H1 (cell line): Measurements from ENCODE around the gene RNMT. TPM values are rescaled to one million over a fixed set of nuclear protein-coding genes. Genes with fewer than 3 reads are reported as not detected.

Experiments used
- CTCF ChIA-PET: fragments of 300-600 bp; sonication (Branson Sonifier 250); formaldehyde crosslinking; loops from one replicate; lab custom pipeline; 2021; ENCODE audit not compliant: partially characterized antibody; lab: Charles Lee
- POLR2A ChIA-PET: fragments of 300-600 bp; sonication (Branson Sonifier 250); formaldehyde crosslinking; loops from one replicate; lab custom pipeline; 2021; ENCODE audit warnings: inconsistent platforms; ENCODE audit not compliant: partially characterized antibody; lab: Charles Lee
- DNase-seq, 2 experiments: peaks; one replicate each; pipeline versions ENCODE4 v3.0.0 to v3.0.0-alpha.2; 2010 to 2022; ENCODE audit warnings: low spot score in 2 of 2, low read depth in 1 of 2, mixed read lengths in 1 of 2
- FAIRE-seq: peaks from 2 replicates; lab custom pipeline; 2011; peaks lifted over from hg19 to GRCh38; lab: Jason Lieb, UNC
- H2AFZ ChIP-seq: 2 replicates; pipeline ENCODE4 v1.8.1; 2012; ENCODE audit warnings: low read length, inconsistent platforms
- H2AK5ac ChIP-seq: 2 replicates; pipeline ENCODE4 v1.6.1; 2013; ENCODE audit warnings: low read depth, low read length
- H2BK120ac ChIP-seq: replicated peaks from 2 replicates; pipeline ENCODE3; 2013; ENCODE audit warnings: low read depth, low read length, inconsistent platforms
- H2BK12ac ChIP-seq: 2 replicates; pipeline ENCODE4 v1.6.1; 2013; ENCODE audit warnings: low read depth, low read length
- H2BK15ac ChIP-seq: 2 replicates; pipeline ENCODE4 v1.6.1; 2013; ENCODE audit warnings: low read length
- H2BK20ac ChIP-seq: 2 replicates; pipeline ENCODE4 v1.6.1; 2013; ENCODE audit warnings: low read length
- H2BK5ac ChIP-seq: 2 replicates; pipeline ENCODE4 v1.6.1; 2013; ENCODE audit warnings: low read depth, low read length
- H3K14ac ChIP-seq: 2 replicates; pipeline ENCODE4 v1.6.1; 2013; ENCODE audit warnings: inconsistent platforms; ENCODE audit not compliant: insufficient read length
- H3K18ac ChIP-seq: 2 replicates; pipeline ENCODE4 v1.6.1; 2013; ENCODE audit warnings: low read length; ENCODE audit errors: extremely low read depth
- H3K23ac ChIP-seq: 2 replicates; pipeline ENCODE4 v1.6.1; 2013; ENCODE audit warnings: inconsistent platforms; ENCODE audit not compliant: insufficient read length
- H3K23me2 ChIP-seq: 2 replicates; pipeline ENCODE4 v1.6.1; 2013; ENCODE audit warnings: low read depth, low read length
- H3K27ac ChIP-seq: 2 replicates; pipeline ENCODE4 v1.6.1; 2011; ENCODE audit warnings: low read depth, low read length, inconsistent platforms
- H3K27me3 ChIP-seq, 4 experiments: replicated peaks in 1 of 4; 1 replicate in 1 of 4; 2 replicates in 3 of 4; pipeline versions ENCODE4 v1.6.1 to v1.8.1; 2011 to 2013; ENCODE audit warnings: low read length in 3 of 4, mild to moderate bottlenecking in 3 of 4, inconsistent platforms in 2 of 4, mixed read lengths in 2 of 4, moderate library complexity in 1 of 4; ENCODE audit not compliant: control insufficient read depth in 3 of 4, insufficient read depth in 3 of 4; ENCODE audit errors: extremely low read depth in 1 of 4
- H3K36me3 ChIP-seq, 4 experiments: 2 replicates each; pipeline versions ENCODE4 v1.6.1 to v1.8.1; 2011 to 2013; ENCODE audit warnings: mild to moderate bottlenecking in 4 of 4, low read length in 3 of 4, moderate library complexity in 2 of 4, control low read depth in 1 of 4, inconsistent platforms in 1 of 4; ENCODE audit not compliant: insufficient read depth in 4 of 4, control insufficient read depth in 2 of 4
- H3K4ac ChIP-seq: replicated peaks from 2 replicates; pipeline ENCODE3; 2013; ENCODE audit warnings: low read length, low read depth, mixed read lengths, inconsistent platforms; ENCODE audit not compliant: insufficient read length
- H3K4me1 ChIP-seq, 4 experiments: replicated peaks in 1 of 4; 1 replicate in 1 of 4; 2 replicates in 3 of 4; pipeline versions ENCODE4 v1.6.1 to v1.8.1; 2011 to 2013; ENCODE audit warnings: low read length in 3 of 4, inconsistent platforms in 2 of 4, mixed read lengths in 1 of 4; ENCODE audit not compliant: insufficient read depth in 4 of 4, control insufficient read depth in 3 of 4
- H3K4me2 ChIP-seq, 2 experiments: 2 replicates each; pipeline versions ENCODE4 v1.6.1 to v1.8.1; 2011 to 2013; ENCODE audit warnings: low read depth in 2 of 2, low read length in 2 of 2, control low read depth in 1 of 2, inconsistent platforms in 1 of 2, mild to moderate bottlenecking in 1 of 2; ENCODE audit not compliant: insufficient read depth in 1 of 2
- H3K4me3 ChIP-seq, 4 experiments: fragments of 200-600, 300-600 bp in 1 of 4; sonication (generic), shearing (Covaris generic), sonication (Bioruptor Twin) in 1 of 4; 2 replicates each; pipeline versions ENCODE4 v1.5.1 to v1.8.1; 2011 to 2016; ENCODE audit warnings: low read length in 4 of 4, low read depth in 3 of 4, control low read depth in 2 of 4, inconsistent platforms in 2 of 4, mild to moderate bottlenecking in 2 of 4, mixed read lengths in 1 of 4, moderate library complexity in 1 of 4; ENCODE audit not compliant: insufficient read depth in 2 of 4; ENCODE audit errors: extremely low read depth in 1 of 4
- H3K56ac ChIP-seq: replicated peaks from 2 replicates; pipeline ENCODE3; 2013; ENCODE audit warnings: low read depth, mild to moderate bottlenecking, mixed read lengths, low read length, inconsistent platforms; ENCODE audit not compliant: insufficient read length
- H3K79me1 ChIP-seq: 2 replicates; pipeline ENCODE4 v1.6.1; 2013; ENCODE audit warnings: low read depth, low read length, control low read depth
- H3K79me2 ChIP-seq, 2 experiments: 2 replicates each; pipeline versions ENCODE4 v1.6.1 to v1.8.1; 2012 to 2013; ENCODE audit warnings: low read length in 2 of 2, mild to moderate bottlenecking in 2 of 2, inconsistent platforms in 1 of 2; ENCODE audit not compliant: insufficient read depth in 2 of 2, control insufficient read depth in 1 of 2
- H3K9ac ChIP-seq, 4 experiments: replicated peaks in 1 of 4; 1 replicate in 1 of 4; 2 replicates in 3 of 4; pipeline versions ENCODE4 v1.6.1 to v1.8.1; 2011 to 2013; ENCODE audit warnings: low read depth in 3 of 4, low read length in 3 of 4, control low read depth in 2 of 4, mild to moderate bottlenecking in 2 of 4, moderate library complexity in 2 of 4, inconsistent platforms in 1 of 4; ENCODE audit errors: extremely low read depth in 1 of 4
- H3K9me3 ChIP-seq, 2 experiments: 2 replicates each; pipeline versions ENCODE4 v1.6.1 to v1.8.1; 2012 to 2013; ENCODE audit warnings: mild to moderate bottlenecking in 2 of 2, moderate library complexity in 2 of 2, control low read depth in 1 of 2, inconsistent platforms in 1 of 2, low read depth in 1 of 2, low read length in 1 of 2, mixed read lengths in 1 of 2; ENCODE audit not compliant: insufficient read depth in 2 of 2
- H4K20me1 ChIP-seq, 2 experiments: replicated peaks in 1 of 2; 2 replicates each; pipeline versions ENCODE3 to v1.8.1; 2011 to 2013; ENCODE audit warnings: inconsistent platforms in 2 of 2, low read length in 2 of 2, mild to moderate bottlenecking in 1 of 2; ENCODE audit not compliant: insufficient read depth in 2 of 2, control insufficient read depth in 1 of 2
- H4K5ac ChIP-seq: 2 replicates; pipeline ENCODE4 v1.6.1; 2013; ENCODE audit warnings: low read length, low read depth, mixed read lengths, inconsistent platforms; ENCODE audit not compliant: insufficient read length
- H4K8ac ChIP-seq: 2 replicates; pipeline ENCODE4 v1.8.0; 2013; ENCODE audit warnings: mild to moderate bottlenecking, moderate library complexity, low read length, inconsistent platforms; ENCODE audit not compliant: insufficient read depth; ENCODE audit errors: extremely low read depth
- H4K91ac ChIP-seq: replicated peaks from 2 replicates; pipeline ENCODE3; 2013; ENCODE audit warnings: low read length, mixed read lengths, inconsistent platforms; ENCODE audit not compliant: insufficient read length
- EZH2 ChIP-seq: fragments of 200-600 bp; sonication (generic); IDR thresholded peaks from 2 replicates; pipeline ENCODE4 v1.7.1; 2012; ENCODE audit warnings: low read depth, mild to moderate bottlenecking, moderate library complexity, low read length, inconsistent platforms; ENCODE audit not compliant: severe bottlenecking
- WGBS, 2 experiments: shearing (Covaris generic) in 1 of 2; methylation state at CpG; one replicate each; pipeline versions ENCODE4 v1.1.6 to v1.1.7; 2013 to 2015; ENCODE audit warnings: low lambda C conversion rate in 2 of 2, mixed read lengths in 2 of 2, inconsistent platforms in 1 of 2, low coverage in 1 of 2, missing lambda C conversion rate in 1 of 2; ENCODE audit not compliant: insufficient replicate concordance in 2 of 2, insufficient coverage in 1 of 2, insufficient read length in 1 of 2; ENCODE audit errors: extremely low coverage in 1 of 2, missing lambda C conversion rate in 1 of 2; 5-methylcytosine and 5-hydroxymethylcytosine counted together
- polyA plus RNA-seq, 7 experiments: library from polyadenylated mRNA; depleted of rRNA in 3 of 7; stranded (reverse) in 5 of 7; unstranded in 2 of 7; fragments of >200 nt in 5 of 7; fragments of 200-250 nt in 2 of 7; gene quantifications; 1 replicate in 5 of 7; 2 replicates in 1 of 7; 4 replicates in 1 of 7; pipeline versions ENCODE4 v1.2.1 to v1.2.3, GENCODE V29; 2011 to 2013; ENCODE audit warnings: missing spikeins in 2 of 7, mixed read lengths in 2 of 7
- total RNA-seq: library from RNA; stranded (reverse); fragmentation: NEBNext Ultra II Directional; extraction: Animal tissue kit (Norgen Biotek cat#: 25700); gene quantifications from 2 replicates; pipeline ENCODE4 v1.2.1, GENCODE V29; 2021

The RNMT gene
- total and polyA plus RNA-seq, 2 of the 8 experiments (the other 6 are each of a cell fraction or from before 2014, with no cell fraction given): 25.3 to 63.5 TPM

DNA sequence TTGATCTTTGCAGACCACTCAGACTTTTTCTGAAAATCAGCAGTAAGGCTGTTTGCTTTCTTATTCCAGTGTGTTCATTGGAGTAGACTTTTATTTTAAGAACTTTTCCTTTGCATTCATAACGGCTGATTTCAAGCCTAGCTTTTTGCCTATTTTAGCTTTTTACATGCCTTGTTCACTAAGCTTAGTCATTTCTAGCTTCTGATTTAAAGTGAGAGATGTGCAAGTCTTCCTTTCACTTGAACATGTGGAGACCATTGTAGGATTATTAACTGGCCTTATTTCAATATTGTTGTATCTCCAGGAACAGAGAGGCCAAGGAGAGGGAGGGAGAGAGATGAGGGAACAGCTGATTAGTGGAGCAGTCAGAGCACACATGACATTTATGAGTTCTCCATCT, 32.1 kb downstream of the RNMT start:
- Histone ChIP-seq H3K27me3 (no peaks in the 10 kb centered on the region), H3K23ac (no peak overlapping the region), H3K4ac (no peak overlapping the region), H2BK12ac (no peak overlapping the region), H3K79me2 (no peaks in the 10 kb centered on the region), H3K4me2 (no peak overlapping the region), H2BK20ac (no peak overlapping the region), H3K56ac (no peak overlapping the region), H2AK5ac (no peak overlapping the region), H3K23me2 (no peaks in the 10 kb centered on the region), H4K5ac (no peak overlapping the region), H2AFZ (no peak overlapping the region), H3K18ac (no peak overlapping the region), H3K4me1 (no peaks in the 10 kb centered on the region), H3K9ac (no peak overlapping the region), H2BK15ac (no peak overlapping the region), H3K27ac (no peak overlapping the region), H3K4me3 (no peak overlapping the region), H3K14ac (no peak overlapping the region), H4K8ac (no peak overlapping the region), H4K91ac (no peak overlapping the region), H3K9me3 (0 out of 4 replicates have a peak, but pooled peaks cover 0 to under 1% of the 10 kb centered on the region in 2 experiments), H2BK120ac (no peak overlapping the region), H2BK5ac (no peak overlapping the region), H3K79me1 (no peaks in the 10 kb centered on the region), H4K20me1 (no peaks in the 10 kb centered on the region), H3K36me3 (peaks cover 3 to 47% (median 30%) of the 10 kb centered on the region in 4 experiments)
- DNase-seq (no peak), FAIRE-seq (no peak)
- ChIA-PET CTCF (interaction anchor here (0.7 to 0.8 kb wide), 2 partner anchors 55 to 200 kb away, joined by 3 read pairs; no protein-coding TSS in a partner anchor), POLR2A (interaction anchor here (0.6 to 1.3 kb wide), 4 partner anchors 9 to 688 kb away, joined by 3 to 6 read pairs (median 3); no protein-coding TSS in a partner anchor)
- WGBS, 2 experiments: 90% methylated on average over 1 of the region's 1 CpG; no CpG with 5 or more reads in 1 of the 2 experiments
- no peak for TF ChIP-seq EZH2
